CD14-positive monocyte (primary cell): ENCODE results near the gene GRIP1. TPM values are rescaled to one million over a fixed set of nuclear protein-coding genes. Genes with fewer than 3 reads are reported as not detected.

Source experiments
- DNase-seq, 3 donors: peaks; one replicate each; pipeline ENCODE4 v3.0.0-alpha.2; 2011 to 2022
- H2AFZ ChIP-seq: 2 replicates; pipeline ENCODE4 v1.6.0; 2012; ENCODE audit warnings: mild to moderate bottlenecking, low read depth, low read length, inconsistent platforms; ENCODE audit not compliant: insufficient read depth, poor library complexity, severe bottlenecking
- H3K27ac ChIP-seq, 2 donors: 1 replicate in 1 of 2; 2 replicates in 1 of 2; pipeline ENCODE4 v1.5.1; 2012 to 2013; ENCODE audit warnings: low read length in 2 of 2, control low read depth in 1 of 2, inconsistent platforms in 1 of 2, low read depth in 1 of 2, mild to moderate bottlenecking in 1 of 2
- H3K27me3 ChIP-seq, 2 donors: one replicate each; pipeline versions ENCODE4 v1.6.0 to v1.6.1; 2011 to 2013; ENCODE audit warnings: low read length in 2 of 2; ENCODE audit not compliant: control insufficient read depth in 2 of 2, insufficient read depth in 2 of 2
- H3K36me3 ChIP-seq, 2 donors: replicated peaks in 1 of 2; 1 replicate in 1 of 2; 2 replicates in 1 of 2; pipeline versions ENCODE4 v1.5.1 to v1.6.1; 2012 to 2013; ENCODE audit warnings: low read length in 2 of 2, control low read depth in 1 of 2, inconsistent platforms in 1 of 2, mild to moderate bottlenecking in 1 of 2; ENCODE audit not compliant: insufficient read depth in 2 of 2, control insufficient read depth in 1 of 2
- H3K4me1 ChIP-seq, 2 donors: 1 replicate in 1 of 2; 2 replicates in 1 of 2; pipeline versions ENCODE4 v1.5.1 to v1.6.1; 2012 to 2013; ENCODE audit warnings: low read length in 2 of 2, control low read depth in 1 of 2, inconsistent platforms in 1 of 2, mild to moderate bottlenecking in 1 of 2, moderate library complexity in 1 of 2; ENCODE audit not compliant: insufficient read depth in 2 of 2, control insufficient read depth in 1 of 2
- H3K4me2 ChIP-seq: replicated peaks from 2 replicates; pipeline ENCODE3; 2012; ENCODE audit warnings: low read length, moderate library complexity, mild to moderate bottlenecking; ENCODE audit not compliant: poor library complexity, severe bottlenecking; ENCODE audit errors: extremely low read depth
- H3K4me3 ChIP-seq, 3 experiments: fragments of 200-600 bp in 1 of 3; sonication (generic) in 1 of 3; replicated peaks in 1 of 3; 1 replicate in 2 of 3; 2 replicates in 1 of 3; pipeline ENCODE4 v1.5.1; 2011 to 2013; ENCODE audit warnings: low read length in 3 of 3, mild to moderate bottlenecking in 3 of 3, control low read depth in 2 of 3, low read depth in 2 of 3, inconsistent platforms in 1 of 3, moderate library complexity in 1 of 3
- H3K79me2 ChIP-seq: 2 replicates; pipeline ENCODE4 v1.6.0; 2012; ENCODE audit warnings: mild to moderate bottlenecking, control low read depth, inconsistent platforms, low read length, moderate library complexity; ENCODE audit not compliant: insufficient read depth
- H3K9ac ChIP-seq: 2 replicates; pipeline ENCODE4 v1.6.0; 2017; ENCODE audit warnings: low read length, mild to moderate bottlenecking; ENCODE audit not compliant: insufficient read depth, poor library complexity, severe bottlenecking
- H3K9me3 ChIP-seq, 2 donors: replicated peaks in 1 of 2; 1 replicate in 1 of 2; 2 replicates in 1 of 2; pipeline versions ENCODE4 v1.5.1 to v1.6.1; 2012 to 2013; ENCODE audit warnings: low read length in 2 of 2, control low read depth in 1 of 2; ENCODE audit not compliant: control insufficient read depth in 1 of 2, insufficient read depth in 1 of 2
- H4K20me1 ChIP-seq: 2 replicates; pipeline ENCODE4 v1.6.0; 2012; ENCODE audit warnings: mild to moderate bottlenecking, low read length, control low read depth, moderate library complexity; ENCODE audit not compliant: insufficient read depth
- H3K27ac Mint-ChIP-seq, 7 donors: one replicate each; pipeline ENCODE4 v1.8.0; 2020; ENCODE audit warnings: mild to moderate bottlenecking in 7 of 7, mixed read lengths in 7 of 7, moderate library complexity in 6 of 7, inconsistent platforms in 2 of 7
- H3K27me3 Mint-ChIP-seq, 3 donors: one replicate each; pipeline ENCODE4 v1.8.0; 2021 to 2022; ENCODE audit warnings: low read depth in 3 of 3, mild to moderate bottlenecking in 3 of 3, mixed read lengths in 3 of 3, moderate library complexity in 3 of 3, inconsistent platforms in 1 of 3
- H3K36me3 Mint-ChIP-seq, 2 donors: one replicate each; pipeline ENCODE4 v1.8.0; 2020; ENCODE audit warnings: mixed read lengths in 2 of 2, inconsistent platforms in 1 of 2, mild to moderate bottlenecking in 1 of 2
- H3K4me1 Mint-ChIP-seq: one replicate; pipeline ENCODE4 v1.8.0; 2020; ENCODE audit warnings: mild to moderate bottlenecking, mixed read lengths
- H3K4me3 Mint-ChIP-seq, 2 donors: one replicate each; pipeline ENCODE4 v1.8.0; 2020; ENCODE audit warnings: mild to moderate bottlenecking in 2 of 2, mixed read lengths in 2 of 2, moderate library complexity in 1 of 2
- H3K9me3 Mint-ChIP-seq, 7 donors: one replicate each; pipeline ENCODE4 v1.8.0; 2020 to 2022; ENCODE audit warnings: mixed read lengths in 7 of 7, mild to moderate bottlenecking in 6 of 7, moderate library complexity in 6 of 7, inconsistent platforms in 2 of 7
- intact Hi-C, 2 donors: fragments of 100-400 bp; cut with micrococcal nuclease; formaldehyde crosslinking; loops; one replicate each; pipeline versions ENCODE4 v1.15.0 to v1.15.1; 2023
- polyA plus RNA-seq, 3 donors: library from polyadenylated mRNA; depleted of rRNA in 1 of 3; unstranded in 2 of 3; stranded (reverse) in 1 of 3; fragments of 300-500 nt in 2 of 3; fragments of >200 nt in 1 of 3; fragmentation: Illumina TruSeq in 2 of 3; gene quantifications; 1 replicate in 2 of 3; 2 replicates in 1 of 3; pipeline ENCODE4 v1.2.3, GENCODE V29; 2012 to 2021
- TF ChIP-seq, protein P1 (sequence below): fragments of 200-600 bp; IDR thresholded peaks from one replicate; pipeline ENCODE4 v1.8.0; 2022; ENCODE audit warnings: antibody characterized with exemption, mild to moderate bottlenecking

GRIP1 gene
- polyA plus RNA-seq, 3 donors: 0.21 TPM; not detected in 2

DNA sequence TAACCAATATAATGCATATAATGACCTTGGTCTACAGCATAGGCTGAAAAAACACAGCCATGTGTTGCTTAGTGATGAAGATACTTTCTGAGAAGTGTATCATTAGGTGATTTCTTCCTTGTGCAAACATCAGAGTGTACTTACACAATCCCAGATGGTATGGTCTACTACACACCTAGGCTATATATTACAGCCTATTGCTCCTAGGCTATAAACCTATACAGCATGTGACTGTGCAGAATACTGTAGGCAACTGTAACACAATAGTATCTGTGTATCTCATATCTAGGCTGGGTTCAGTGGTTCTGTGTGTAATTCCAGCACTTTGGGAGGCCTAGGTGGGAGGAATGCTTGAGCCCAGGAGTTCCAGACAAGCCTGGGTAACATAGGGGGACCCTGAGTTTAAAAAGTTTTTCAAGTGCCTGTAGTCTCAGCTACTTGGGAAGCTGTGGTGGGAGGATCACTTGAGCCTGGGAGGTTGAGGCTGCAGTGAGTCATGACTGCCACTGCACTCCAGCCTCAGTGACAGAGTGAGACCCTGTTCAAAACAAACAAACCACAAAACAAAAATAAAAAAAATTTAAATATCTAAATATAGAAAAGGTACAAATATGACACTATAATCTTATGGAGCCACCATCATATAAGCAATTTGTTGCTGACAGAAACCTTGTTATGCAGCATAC, 66.6 kb downstream of the GRIP1 start:
- no peaks in the 10 kb centered on the region for H3K4me1 ChIP-seq
- H3K4me2 ChIP-seq: no peak overlapping the region
- H3K9me3 Mint-ChIP-seq: no peaks in the 10 kb centered on the region
- TF ChIP-seq, protein P1, sequence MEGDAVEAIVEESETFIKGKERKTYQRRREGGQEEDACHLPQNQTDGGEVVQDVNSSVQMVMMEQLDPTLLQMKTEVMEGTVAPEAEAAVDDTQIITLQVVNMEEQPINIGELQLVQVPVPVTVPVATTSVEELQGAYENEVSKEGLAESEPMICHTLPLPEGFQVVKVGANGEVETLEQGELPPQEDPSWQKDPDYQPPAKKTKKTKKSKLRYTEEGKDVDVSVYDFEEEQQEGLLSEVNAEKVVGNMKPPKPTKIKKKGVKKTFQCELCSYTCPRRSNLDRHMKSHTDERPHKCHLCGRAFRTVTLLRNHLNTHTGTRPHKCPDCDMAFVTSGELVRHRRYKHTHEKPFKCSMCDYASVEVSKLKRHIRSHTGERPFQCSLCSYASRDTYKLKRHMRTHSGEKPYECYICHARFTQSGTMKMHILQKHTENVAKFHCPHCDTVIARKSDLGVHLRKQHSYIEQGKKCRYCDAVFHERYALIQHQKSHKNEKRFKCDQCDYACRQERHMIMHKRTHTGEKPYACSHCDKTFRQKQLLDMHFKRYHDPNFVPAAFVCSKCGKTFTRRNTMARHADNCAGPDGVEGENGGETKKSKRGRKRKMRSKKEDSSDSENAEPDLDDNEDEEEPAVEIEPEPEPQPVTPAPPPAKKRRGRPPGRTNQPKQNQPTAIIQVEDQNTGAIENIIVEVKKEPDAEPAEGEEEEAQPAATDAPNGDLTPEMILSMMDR: no peak
- H2AFZ ChIP-seq: no peak overlapping the region
- H3K27me3 Mint-ChIP-seq: peaks cover 0 to 2% (median 0%) of the 10 kb centered on the region in 3 donors
- H3K27ac ChIP-seq: no peak overlapping the region
- no peak overlapping the region for H3K9ac ChIP-seq
- no peaks in the 10 kb centered on the region for H3K36me3 Mint-ChIP-seq
- H3K36me3 ChIP-seq: no peaks in the 10 kb centered on the region
- DNase-seq: no peak
- H3K27me3 ChIP-seq: no peaks in the 10 kb centered on the region
- no peaks in the 10 kb centered on the region for H3K9me3 ChIP-seq
- no peaks in the 10 kb centered on the region for H3K4me1 Mint-ChIP-seq
- H4K20me1 ChIP-seq: no peaks in the 10 kb centered on the region
- intact Hi-C loops: no loop called here
- H3K27ac Mint-ChIP-seq: peak overlapping the region in 1 of 7 donors; percentile 81
- H3K4me3 Mint-ChIP-seq: no peak overlapping the region
- no peak overlapping the region for H3K4me3 ChIP-seq
- H3K79me2 ChIP-seq: no peaks in the 10 kb centered on the region

DNA sequence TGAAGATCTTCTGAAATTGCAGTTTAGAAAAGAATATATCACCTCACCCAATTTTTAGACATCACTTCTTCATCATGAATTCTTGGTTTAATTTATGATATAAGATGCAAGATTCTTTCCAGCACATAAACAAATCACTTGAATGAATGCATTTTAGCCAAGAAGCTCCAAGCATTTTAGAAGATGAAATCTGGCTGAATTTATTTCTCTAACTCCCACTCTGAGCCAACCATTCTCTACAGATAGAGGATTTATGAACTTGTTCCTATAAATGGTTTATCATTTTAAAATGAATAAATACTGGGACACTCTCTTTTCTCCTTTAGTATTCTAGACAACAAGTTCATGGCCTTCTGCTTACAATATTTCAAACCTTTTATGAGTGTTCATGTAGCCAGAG, 71.7 kb downstream of the GRIP1 start:
- H3K27me3 Mint-ChIP-seq: no peaks in the 10 kb centered on the region
- Histone ChIP-seq H3K4me1 (no peaks in the 10 kb centered on the region), H3K9me3 (no peaks in the 10 kb centered on the region), H3K4me3 (no peak overlapping the region), H3K9ac (no peak overlapping the region), H3K27ac (no peak overlapping the region), H2AFZ (no peak overlapping the region), H3K27me3 (no peaks in the 10 kb centered on the region), H3K4me2 (no peak overlapping the region), H3K79me2 (no peaks in the 10 kb centered on the region), H3K36me3 (no peaks in the 10 kb centered on the region), H4K20me1 (no peaks in the 10 kb centered on the region)
- no peak overlapping the region for H3K27ac Mint-ChIP-seq
- peaks cover 4% of the 10 kb centered on the region for H3K4me1 Mint-ChIP-seq
- H3K4me3 Mint-ChIP-seq: no peak overlapping the region
- no peak for DNase-seq
- no peaks in the 10 kb centered on the region for H3K9me3 Mint-ChIP-seq
- TF ChIP-seq, protein P1: no peak
- intact Hi-C loops: no loop called here
- no peaks in the 10 kb centered on the region for H3K36me3 Mint-ChIP-seq
